NCI-H2029 (cell line): ENCODE results near the gene ACTG2.
"Not testable (repeated sequence)": the region's sequence is repeated elsewhere in the genome, so short reads cannot be mapped to it uniquely, and the experiment has no call there.

Experiments
- DNase-seq: peaks from one replicate; lab custom pipeline; 2025; lab: John Stamatoyannopoulos, UW

The ACTG2 gene

DNA sequence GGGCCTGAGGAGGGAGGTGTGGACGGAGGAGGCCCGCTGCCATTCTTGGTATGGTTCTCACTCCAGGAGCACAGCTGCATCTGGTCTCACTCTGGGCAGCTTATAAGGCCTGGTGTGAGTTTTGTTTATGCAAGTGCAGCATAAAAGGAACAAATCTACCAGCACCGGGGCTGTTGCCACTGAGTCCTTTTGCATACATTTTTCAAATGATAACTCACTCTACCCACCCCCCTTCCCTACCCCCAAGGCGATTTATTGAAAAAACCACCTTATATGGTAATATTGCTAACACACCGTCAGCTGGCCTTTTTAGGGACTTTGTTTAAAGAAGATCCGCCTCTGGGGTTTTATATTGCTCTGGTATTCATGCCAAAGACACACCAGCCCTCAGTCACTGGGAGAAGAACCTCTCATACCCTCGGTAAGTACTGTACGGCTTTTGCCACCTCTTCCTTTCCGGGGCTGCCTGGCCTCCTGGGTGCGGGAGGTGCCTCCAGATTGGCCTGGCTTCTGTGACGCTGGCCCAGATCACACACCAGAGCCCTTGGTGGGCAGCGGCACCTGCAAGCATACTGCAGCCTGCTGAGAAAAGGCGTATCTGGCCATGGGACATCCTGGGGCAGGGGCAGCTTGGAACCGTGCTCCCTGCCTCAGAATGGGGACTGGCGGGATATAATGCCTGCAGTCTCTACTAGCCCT, at the start of gene ACTG2:
ACTG2 (plus strand) TSS at position 378 of the 699 bp plus-strand sequence. CDS start 8,304 bp downstream, outside the sequence.
- DNase-seq = no peak

DNA sequence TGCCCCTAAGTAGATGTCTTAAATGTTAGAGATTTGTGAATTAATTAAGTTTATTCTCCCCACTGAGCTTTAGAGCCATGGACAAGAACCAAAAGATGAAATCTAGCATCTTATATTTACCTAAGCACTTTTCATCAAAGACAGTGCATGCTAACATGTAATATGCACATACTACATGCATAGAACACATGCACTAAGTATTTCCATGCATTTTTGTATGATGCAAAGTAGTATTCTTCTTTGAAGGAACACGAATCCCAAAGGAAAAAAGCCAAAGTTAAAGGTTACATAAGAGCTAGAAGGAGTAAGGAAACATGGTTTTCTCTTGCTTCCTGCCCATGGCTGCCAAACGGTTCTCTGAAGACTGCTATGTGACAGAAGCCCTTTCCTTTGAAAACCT, 48.7 kb upstream of the ACTG2 start:
- no peak for DNase-seq

DNA sequence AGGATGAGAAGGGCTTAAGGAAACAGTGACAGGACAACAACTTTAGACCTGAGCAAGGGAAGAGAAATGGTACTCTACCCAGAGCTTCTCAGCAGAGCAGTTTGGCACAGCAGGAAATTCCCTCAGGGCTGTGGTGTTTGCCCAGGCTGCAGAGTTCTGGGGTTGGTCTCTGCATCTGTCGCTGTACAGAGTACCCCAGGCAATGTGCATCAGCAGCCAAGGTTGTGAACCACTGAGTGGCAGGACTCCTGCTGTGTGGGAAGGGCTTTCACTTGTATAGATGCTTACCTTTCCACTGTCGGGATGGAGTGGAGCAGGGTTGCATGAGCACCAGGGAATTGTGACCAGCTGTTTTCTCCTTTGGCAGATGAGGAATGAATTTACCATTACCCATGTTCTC, 42.8 kb upstream of the ACTG2 start:
- DNase-seq = no peak

DNA sequence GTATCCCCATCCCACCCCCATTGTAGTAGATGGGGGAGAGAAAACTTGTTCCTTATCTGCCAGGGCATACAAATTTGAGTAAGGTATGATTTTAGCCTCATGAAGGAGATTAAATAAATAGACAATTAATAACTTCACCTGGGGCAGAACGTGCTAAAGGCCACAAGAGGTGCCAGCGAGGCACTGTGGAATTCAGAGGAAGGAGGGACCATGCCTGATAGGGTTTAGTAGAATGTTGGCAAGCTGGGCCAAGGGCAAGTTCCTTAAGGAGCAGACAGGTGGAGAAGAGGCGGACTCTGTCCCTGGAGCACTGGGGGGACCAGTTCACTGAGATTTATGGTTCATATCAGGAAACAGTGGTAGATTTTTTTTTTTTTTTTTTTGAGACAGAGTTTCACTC, 41.5 kb upstream of the ACTG2 start:
- DNase-seq = no peak

DNA sequence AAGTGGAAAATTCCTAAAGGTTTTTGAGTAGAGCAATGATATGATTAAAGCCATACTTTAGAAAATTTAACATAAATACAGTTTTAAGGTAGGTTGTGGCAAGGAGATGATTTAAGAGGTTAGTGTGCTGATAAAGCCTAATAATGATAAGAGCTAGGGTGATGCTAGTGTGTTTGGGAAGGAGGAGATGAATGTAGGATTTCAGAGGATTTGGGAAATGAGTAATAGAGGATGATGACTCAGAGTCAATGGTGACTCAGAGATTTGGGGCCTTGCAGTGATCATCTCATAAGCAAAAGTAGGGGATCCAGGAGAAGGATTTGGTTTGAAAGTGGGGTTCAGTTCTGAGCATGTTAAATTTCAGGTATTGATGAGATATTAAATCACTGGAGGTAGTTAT, 40.8 kb upstream of the ACTG2 start:
- DNase-seq = no peak

DNA sequence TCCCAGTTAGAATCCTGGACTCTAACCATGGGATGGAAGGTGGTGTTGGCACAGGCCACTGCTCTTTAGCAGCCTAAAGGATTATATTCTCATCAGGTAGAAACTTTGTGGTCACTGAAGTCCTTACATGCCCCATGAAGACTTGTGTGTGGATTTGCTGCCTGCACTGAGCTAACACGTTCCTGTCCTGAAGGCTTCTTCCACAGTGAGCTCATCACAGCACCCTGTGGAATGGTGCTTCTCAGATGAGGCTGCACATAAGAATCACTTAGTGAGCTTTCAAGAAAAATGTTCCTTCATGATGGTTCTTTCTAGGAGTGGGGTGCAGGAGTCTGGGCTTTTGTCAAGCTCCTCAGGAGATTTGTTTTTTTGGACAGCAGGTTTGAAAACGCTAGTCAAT, 37.3 kb upstream of the ACTG2 start:
- no peak for DNase-seq

DNA sequence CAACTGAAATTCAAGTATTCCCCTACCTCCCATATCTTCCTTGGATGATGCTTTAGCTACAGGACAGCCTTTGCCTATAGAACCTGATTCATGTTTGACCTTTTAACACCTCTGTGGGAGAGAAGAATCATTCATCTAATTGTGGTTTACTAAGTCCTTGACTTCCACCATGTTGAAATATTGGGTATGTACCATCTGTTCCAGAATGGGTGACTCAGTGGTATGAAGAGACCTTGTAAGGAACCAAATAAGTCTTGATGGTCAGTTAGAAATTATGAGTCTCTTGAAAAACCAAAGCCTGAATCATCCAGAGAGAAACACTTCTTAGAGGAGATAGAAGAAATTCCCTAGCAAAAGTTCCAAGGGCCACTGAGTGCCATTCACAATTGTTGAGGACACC, 36.6 kb upstream of the ACTG2 start:
- DNase-seq = no peak

DNA sequence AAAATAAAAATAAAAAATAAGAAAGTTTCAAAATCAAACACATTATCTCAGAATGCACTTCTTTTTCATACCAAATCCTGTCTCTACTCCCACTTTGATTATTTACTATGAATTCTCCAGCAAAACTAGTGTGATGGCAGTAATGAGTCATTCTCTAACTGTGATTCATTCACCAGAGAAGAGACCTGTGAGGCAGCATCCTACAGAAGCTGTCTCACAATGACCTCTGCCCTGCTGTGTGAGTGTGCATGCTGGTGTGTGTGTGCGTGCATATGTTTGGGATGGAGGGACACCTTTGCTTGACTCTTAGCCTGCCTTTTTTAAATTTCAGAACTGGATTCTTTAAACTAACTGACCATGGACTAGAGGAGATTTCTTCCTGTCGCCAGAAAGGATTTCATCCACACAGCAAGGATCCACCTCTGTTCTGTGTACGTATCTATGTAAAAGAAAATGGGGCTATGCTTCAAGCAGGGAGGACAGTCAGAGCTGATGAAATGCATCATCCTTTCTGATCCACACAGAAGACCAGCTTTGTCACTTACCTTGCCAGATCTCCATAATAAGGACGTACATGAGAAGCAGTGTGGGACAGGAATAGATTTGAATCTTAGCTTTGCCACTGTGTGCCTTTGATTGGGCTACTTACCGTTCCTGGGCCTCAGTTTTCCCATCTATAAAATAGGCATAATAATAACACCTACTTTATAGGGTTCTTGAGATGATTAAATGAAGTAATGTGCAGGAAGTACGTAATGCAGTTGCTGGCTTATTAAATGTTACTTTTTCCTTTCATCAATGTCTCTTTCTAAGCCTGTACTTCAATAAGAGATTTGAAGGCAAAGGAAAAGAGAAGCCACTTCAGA, 32.9 kb upstream of the ACTG2 start:
- no peak for DNase-seq

DNA sequence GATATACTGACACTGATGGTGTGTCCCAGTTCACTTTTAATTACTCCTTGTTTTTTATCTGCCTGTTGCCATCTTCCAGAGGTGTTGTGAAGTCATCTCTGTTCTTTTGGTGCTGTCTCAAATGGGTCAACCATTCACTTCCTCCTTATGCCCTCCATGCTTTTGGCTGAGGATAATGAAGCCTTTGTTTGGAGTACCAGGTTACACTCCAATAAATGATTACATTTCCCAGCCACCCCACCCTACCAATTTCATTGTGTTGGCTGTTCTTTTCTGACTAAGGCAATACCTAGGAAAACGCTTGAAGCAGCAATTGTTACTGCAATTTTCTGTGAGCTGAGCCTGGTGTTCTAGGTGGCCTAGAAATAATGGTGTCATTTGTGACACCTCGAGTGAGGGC, 29.8 kb upstream of the ACTG2 start:
- DNase-seq = no peak

DNA sequence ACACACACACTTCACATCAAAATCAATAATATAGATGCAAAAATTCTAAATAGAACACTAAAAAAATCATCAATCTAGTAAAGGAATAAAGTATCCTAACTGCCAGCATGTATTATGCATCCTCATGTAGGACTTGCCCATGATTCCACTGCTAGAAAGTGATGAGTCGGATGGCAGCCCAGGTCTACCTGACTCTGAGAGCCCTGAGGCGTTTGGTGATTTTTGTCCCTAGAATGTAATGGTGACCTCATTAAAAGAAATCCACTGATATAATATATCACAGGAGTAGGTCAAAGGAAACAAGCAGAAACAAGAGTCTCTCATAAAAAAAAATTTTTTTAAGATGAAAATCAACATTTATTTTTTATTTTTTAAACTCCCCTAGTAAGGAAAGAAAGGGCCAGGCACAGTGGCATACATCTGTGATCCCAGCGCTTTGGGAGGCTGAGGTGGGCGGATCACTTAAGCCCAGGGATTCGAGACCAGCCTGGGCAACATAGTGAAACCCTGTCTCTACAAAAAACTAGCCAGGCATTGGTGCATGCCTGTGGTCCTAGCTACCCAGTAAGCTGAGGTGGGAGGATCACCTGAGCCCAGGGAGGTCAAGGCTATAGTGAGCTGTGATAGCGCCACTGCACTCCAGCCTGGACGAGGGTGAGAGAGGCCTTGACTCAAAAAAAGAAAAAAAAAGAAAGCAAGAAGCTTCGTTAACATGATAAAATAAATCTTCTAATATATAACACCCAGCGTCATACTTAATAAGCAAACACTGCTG, 24.4 kb upstream of the ACTG2 start:
- DNase-seq = no peak

DNA sequence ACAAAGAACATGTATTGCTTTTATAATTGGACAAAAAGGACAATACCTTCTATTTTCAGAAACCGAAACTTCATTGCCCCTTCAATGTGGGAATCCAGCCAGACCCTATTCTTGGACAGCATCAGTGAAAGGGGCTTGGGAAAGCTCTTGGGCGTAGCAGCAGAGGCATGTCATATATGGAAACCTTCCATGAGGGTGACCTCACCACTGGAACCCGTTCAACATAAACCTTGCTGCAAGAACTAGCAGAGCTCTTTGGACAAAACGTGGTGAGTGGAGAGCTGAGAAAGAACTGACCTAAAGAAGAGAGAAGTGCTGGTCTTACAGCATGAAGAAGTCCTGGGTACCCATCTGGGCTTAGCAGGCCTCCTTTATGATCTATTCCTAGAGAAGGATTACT, 22.7 kb upstream of the ACTG2 start:
- peak; percentile 3 for DNase-seq

DNA sequence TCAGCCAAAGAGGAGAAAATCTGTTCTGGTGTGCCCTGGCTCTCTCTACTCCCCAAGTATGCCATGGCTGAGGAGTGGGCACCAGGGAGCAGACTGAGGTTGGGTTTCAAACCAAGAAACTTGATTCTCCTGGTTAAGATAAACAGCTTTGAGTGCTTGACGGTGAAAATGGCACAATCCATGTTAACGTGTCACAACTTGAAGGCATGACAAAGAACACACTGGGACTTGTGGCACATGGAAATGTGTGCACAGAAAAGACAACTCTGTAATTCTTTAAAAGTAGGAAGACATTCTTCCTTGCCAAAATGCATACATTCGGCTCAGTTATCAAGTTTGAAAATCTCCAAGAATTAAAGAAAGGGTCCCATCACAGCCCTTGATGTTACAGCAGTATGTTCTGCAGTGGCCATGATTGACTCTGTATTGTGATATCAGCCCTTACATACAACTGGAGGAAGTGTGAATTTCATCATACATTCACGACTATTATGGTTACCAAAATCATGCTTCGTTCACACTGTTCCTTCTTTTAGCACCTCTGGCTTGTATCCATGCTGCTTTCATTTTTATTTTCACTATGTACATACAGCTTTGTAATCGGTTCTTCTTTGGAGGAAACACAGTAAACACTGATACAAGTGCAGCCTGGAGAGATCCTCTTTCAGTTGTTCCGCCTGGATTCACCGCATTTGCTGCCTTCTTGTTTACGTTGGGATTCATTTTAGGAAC, 15.6 kb upstream of the ACTG2 start:
- DNase-seq = peak; percentile 81

DNA sequence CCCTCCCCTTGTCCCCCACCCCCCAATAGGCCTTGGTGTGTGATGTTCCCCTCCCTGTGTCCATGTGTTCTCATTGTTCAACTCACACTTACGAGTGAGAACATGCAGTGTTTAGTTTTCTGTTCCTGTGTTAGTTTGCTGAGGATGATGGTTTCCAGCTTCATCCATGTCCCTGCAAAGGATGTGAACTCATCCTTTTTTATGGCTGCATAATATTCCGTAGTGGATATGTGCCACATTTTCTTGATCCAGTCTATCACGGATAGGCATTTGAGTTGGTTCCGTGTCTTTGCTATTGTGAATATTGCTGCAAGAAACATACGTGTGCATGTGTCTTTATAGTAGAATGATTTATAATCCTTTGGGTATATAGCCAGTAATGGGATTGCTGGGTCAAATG, 14.8 kb upstream of the ACTG2 start:
- not testable (repeated sequence) for DNase-seq

DNA sequence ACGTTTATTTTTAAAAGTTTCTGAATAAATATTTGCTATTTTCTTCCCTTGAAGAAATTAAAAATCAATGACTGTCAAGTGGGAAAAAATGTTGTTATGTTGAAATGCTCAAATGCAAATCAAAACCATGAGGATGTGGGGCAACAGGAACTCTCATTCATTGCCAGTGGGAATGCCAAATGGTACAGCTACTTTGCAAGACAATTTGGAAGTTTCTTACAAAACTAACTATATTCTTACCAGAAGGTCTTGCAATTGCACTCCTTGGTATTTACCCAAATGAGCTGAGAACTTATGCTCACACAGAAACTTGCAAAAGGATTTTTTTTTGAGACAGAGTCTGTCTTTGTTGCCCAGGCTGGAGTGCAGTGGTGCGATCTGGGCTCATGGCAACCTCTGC, 7.4 kb upstream of the ACTG2 start:
- no peak for DNase-seq

DNA sequence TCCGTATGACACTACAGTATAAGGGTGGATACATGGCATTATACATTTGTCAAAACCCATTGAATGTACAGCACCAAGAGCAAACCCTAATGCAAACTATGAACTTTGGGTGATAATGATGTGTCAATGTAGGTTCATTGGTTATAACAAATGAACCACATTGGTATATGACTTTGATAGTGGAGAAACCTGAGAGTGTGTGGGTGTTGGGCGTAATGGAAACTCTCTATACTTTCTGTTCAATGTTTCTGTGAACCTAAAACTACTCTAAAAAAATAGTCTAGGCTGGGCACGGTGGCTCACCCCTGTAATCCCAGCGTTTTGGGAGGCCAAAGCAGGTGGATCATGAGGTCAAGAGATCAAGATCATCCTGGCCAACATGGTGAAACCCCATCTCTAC, 6.5 kb upstream of the ACTG2 start:
- no peak for DNase-seq

DNA sequence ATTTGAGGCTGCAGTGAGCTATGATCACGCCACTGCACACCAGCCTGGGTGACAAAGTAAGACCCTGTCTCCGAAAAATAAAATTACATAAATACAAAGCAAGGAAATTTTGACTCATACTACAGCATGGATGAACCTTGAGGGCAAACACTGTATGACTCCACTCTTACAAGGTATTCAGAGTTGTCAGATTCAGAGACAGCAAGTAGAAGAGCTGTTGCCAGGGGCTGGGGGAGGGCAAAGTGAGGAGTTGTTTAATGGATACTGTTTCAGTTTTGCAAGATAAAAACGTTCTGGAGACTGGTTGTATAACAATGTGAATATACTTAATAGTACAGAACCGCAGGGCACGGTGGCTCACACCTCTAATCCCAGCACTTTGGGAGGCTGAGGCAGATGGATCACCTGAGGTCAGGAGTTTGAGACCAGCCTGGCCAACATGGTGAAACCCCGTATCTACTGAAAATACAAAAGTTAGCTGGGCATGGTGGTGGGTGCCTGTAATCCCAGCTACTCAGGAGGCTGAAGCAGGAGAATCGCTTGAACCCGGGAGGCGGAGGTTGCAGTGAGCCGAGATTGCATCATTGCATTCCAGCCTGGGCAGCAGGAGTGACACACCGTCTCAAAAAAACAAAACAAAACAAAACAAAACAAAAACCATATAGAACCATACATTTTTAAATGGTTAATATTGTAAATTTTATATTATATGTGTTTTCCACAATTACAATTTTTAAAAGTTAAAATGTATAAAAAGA, 5.0 kb upstream of the ACTG2 start:
- not testable (repeated sequence) for DNase-seq

DNA sequence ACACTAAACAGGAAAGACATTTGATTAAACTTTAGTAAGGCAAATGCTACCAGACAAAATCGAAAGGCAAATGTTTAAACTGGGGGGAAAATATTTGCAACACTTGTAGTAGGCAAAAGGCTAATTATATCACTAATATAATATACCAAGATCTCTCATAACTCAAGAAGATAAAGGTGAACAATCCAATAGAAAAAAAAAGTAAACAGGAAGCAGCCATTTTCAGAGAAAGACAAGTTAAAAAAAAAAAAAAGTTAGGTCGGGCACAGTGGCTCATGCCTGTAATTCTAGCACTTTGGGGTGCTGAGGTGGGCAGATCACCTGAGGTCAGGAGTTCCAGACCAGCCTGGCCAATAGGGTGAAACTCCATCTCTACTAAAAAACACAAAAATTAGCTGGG, 4.4 kb upstream of the ACTG2 start:
- no peak for DNase-seq

DNA sequence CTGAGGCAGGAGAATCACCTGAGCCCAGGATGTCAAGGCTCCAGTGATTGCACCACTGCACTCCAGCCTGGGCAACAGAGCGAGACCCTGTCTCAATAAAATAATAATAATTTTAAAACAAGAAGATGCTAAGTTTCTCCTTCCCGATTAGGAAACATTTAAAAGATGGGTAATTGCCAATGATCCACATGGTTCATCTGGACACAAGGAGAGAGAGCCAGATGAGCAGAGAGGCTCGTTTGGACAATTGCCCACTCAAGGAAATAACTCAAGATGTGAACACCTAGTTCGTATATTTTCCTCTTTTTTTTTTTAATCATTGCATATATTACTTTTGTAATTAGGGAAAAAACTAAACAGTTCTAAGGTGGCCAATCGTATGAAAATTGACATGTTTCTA, 3.6 kb upstream of the ACTG2 start:
- no peak for DNase-seq

DNA sequence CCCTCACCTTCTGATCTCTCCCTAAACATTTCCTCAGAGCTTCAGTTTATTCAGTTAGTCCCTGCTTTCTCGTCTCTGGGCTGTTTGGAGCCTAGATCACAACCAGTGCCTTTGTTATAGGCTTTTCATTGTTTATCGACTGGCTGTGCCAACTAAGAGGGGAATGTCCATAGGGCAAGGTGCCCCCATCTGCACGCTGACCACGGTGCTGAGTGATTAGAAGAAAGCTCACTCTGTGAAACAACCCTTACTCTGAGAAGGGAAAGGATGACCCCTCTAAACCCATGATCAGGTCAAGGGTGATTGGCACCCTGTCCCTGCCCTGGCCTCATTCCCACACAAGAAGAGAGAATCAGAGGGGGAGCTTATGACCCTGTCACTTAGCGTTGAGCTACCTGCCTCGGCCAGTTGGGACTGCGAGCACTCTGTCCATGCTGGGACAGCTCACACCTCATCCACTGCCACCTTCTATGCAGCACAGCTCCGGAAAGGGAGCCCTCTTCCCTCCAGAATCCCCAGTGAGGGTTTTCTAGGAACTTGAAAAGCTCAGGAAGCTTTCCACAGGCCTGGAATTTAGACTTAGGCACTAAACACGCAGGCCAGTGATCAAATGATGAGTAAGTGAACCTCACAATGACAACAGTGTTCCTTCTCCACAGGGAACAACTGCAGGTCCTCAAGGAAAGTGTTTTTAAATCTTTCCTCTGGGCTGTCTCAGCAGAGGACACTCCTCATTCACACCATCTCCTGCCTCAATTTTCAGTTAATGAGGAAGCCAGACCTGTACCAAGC, 2.3 kb upstream of the ACTG2 start:
- no peak for DNase-seq

DNA sequence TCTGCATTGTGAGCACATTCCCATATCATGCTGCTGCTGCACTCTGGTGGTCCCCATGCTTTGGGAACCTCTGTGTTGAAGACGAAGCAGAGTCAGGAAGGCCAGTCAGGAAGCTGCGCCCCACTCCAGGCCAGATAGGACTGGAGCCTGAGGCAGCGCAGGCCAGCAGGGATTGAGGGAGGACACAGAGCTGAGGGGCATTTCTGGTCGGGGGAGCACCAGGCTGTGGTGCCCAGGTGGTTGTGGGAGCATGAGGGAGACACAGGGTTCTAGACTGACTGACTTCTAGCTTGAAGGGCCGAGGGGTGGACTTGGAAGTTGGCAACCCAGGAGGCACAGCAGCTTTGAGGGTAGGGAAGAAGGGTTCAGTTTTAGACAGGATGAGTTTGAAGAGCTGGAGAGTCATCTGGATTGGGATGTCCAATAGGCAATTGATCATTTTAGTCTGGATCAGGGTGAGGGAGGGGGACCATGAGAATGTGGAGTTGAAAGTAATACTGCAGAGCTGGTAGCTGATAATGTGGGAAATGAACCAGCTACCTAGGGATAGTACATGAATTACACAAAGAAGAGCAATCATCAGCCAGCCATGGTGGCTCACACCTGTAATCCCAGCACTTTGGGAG, 1.4 kb upstream of the ACTG2 start:
- no peak for DNase-seq
